ENCODE measurements around the gene NRCAM.

DNA sequence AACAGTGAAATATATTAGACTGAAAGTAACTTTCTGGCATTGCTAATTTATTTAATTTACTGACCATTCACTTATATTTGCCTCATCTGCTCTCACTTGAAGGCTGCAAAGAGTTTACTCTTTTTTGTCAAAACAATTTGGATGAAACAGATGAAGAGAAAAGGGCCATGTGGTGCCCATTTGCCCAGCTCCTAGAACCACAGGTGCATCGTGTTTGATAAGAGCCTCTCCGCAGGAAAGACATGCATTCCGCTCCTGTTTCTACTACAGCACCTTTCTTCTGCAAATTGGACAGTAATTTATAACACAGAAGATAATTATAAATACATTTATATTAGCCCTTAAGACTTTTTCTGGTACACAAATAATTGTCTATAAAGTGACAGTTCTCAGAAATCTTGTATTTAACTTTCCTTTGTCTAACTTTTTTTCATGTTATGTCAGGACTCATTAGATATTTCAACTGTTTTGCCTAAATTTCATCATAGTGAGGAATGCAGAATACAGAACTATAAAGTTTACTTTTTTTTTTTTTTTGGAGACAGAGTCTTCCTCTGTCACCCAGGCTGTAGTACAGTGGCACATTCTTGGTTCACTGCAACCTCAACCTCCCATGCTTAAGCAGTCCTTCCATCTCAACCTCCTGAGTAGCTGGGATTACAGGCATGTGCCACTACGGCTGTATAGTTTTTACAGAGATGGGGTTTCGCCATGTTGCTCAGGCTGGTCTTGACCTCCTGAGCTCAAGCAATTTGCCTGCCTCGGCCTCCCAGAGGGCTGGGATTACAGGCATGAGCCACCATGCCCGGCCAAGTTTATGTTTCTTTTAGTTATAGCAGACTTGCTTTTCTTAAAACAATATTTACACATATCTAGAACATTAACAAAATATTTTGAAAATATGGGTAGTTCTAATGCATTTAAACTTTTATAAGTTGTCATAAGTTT, 326.9 kb downstream of the NRCAM start:
- TF ChIP-seq, protein P1, sequence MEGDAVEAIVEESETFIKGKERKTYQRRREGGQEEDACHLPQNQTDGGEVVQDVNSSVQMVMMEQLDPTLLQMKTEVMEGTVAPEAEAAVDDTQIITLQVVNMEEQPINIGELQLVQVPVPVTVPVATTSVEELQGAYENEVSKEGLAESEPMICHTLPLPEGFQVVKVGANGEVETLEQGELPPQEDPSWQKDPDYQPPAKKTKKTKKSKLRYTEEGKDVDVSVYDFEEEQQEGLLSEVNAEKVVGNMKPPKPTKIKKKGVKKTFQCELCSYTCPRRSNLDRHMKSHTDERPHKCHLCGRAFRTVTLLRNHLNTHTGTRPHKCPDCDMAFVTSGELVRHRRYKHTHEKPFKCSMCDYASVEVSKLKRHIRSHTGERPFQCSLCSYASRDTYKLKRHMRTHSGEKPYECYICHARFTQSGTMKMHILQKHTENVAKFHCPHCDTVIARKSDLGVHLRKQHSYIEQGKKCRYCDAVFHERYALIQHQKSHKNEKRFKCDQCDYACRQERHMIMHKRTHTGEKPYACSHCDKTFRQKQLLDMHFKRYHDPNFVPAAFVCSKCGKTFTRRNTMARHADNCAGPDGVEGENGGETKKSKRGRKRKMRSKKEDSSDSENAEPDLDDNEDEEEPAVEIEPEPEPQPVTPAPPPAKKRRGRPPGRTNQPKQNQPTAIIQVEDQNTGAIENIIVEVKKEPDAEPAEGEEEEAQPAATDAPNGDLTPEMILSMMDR (conservative IDR thresholded peaks at IDR 0.05; ENCODE audit: low read depth, low read length) = no peak
- no peak for TF ChIP-seq EZH2 (IDR thresholded peaks at IDR 0.05; ENCODE audit: borderline replicate concordance, low read depth, low read length, poor library complexity, severe bottlenecking)

Data from A673 (cell line).